ENCODE data around the gene SYNE1. TPM values are rescaled to one million over a fixed set of nuclear protein-coding genes. Genes with fewer than 3 reads are reported as not detected.

SYNE1 gene
- total RNA-seq, 4 donors from 2014 or later, result 29.1 to 51.5 (median 45.6) TPM

GRCh38 chr6:152471456-152472265 is 165.5 kb downstream of the SYNE1 start:
- Histone ChIP-seq H3K27me3 (no peaks in the 10 kb centered on the region), H3K9me3 (peaks cover 0 to 4% (median 0%) of the 10 kb centered on the region in 3 donors), H3K4me1 (no peaks in the 10 kb centered on the region), H3K27ac (no peak overlapping the region), H3K4me3 (peak overlapping the region in 2 of 4 donors; percentile 6 to 11), H3K36me3 (no peaks in the 10 kb centered on the region)
- in situ Hi-C loops (cut with MboI; ENCODE audit: low sequenced_read_pairs in 4 of 4) (no loop called here), intact Hi-C loops (cut with DNase I; ENCODE audit: low total_unique reads) (no loop called here)
- ATAC-seq (no peak), DNase-seq (no peak)
- no peak for TF ChIP-seq CTCF (IDR thresholded peaks at IDR 0.05 in 4 of 5, conservative IDR thresholded peaks at IDR 0.05 in 1 of 5)
- no peak for TF ChIP-seq POLR2A (IDR thresholded peaks at IDR 0.05)

GRCh38 chr6:152463164-152463563 is 174.0 kb downstream of the SYNE1 start:
- peak overlapping the region in 2 of 4 donors; percentile 10 to 11 for H3K4me3 ChIP-seq
- in situ Hi-C loops (cut with MboI; ENCODE audit: low sequenced_read_pairs in 4 of 4), result no loop called here
- ATAC-seq, result no peak
- intact Hi-C loops (cut with DNase I; ENCODE audit: low total_unique reads), result no loop called here
- H3K4me1 ChIP-seq, result no peaks in the 10 kb centered on the region
- H3K27ac ChIP-seq, result no peak overlapping the region
- no peak for DNase-seq
- H3K9me3 ChIP-seq, result no peaks in the 10 kb centered on the region
- no peak for TF ChIP-seq CTCF (IDR thresholded peaks at IDR 0.05 in 4 of 5, conservative IDR thresholded peaks at IDR 0.05 in 1 of 5)
- TF ChIP-seq POLR2A (IDR thresholded peaks at IDR 0.05), result no peak
- no peaks in the 10 kb centered on the region for H3K27me3 ChIP-seq
- H3K36me3 ChIP-seq, result no peaks in the 10 kb centered on the region

GRCh38 chr6:152462716-152463115 is 174.4 kb downstream of the SYNE1 start:
- H3K4me3 ChIP-seq, result peak overlapping the region in 3 of 4 donors; percentile 0 to 11 (median 10)
- H3K9me3 ChIP-seq, result no peaks in the 10 kb centered on the region
- no peak overlapping the region for H3K27ac ChIP-seq
- H3K36me3 ChIP-seq, result no peaks in the 10 kb centered on the region
- intact Hi-C loops (cut with DNase I; ENCODE audit: low total_unique reads) (no loop called here), in situ Hi-C loops (cut with MboI; ENCODE audit: low sequenced_read_pairs in 4 of 4) (no loop called here)
- no peaks in the 10 kb centered on the region for H3K4me1 ChIP-seq
- H3K27me3 ChIP-seq, result no peaks in the 10 kb centered on the region
- DNase-seq (no peak), ATAC-seq (no peak)
- no peak for TF ChIP-seq POLR2A (IDR thresholded peaks at IDR 0.05)
- TF ChIP-seq CTCF (IDR thresholded peaks at IDR 0.05 in 4 of 5, conservative IDR thresholded peaks at IDR 0.05 in 1 of 5), result no peak

GRCh38 chr6:152461556-152461955 is 175.6 kb downstream of the SYNE1 start:
- no peaks in the 10 kb centered on the region for H3K36me3 ChIP-seq
- H3K27ac ChIP-seq, result no peak overlapping the region
- no peak for DNase-seq
- in situ Hi-C loops (cut with MboI; ENCODE audit: low sequenced_read_pairs in 4 of 4) (no loop called here), intact Hi-C loops (cut with DNase I; ENCODE audit: low total_unique reads) (no loop called here)
- ATAC-seq, result no peak
- H3K4me1 ChIP-seq, result no peaks in the 10 kb centered on the region
- H3K9me3 ChIP-seq, result no peaks in the 10 kb centered on the region
- TF ChIP-seq POLR2A (IDR thresholded peaks at IDR 0.05) (no peak), CTCF (IDR thresholded peaks at IDR 0.05 in 4 of 5, conservative IDR thresholded peaks at IDR 0.05 in 1 of 5) (no peak)
- H3K27me3 ChIP-seq, result no peaks in the 10 kb centered on the region
- H3K4me3 ChIP-seq, result no peak overlapping the region
